Measurements from ENCODE around the gene SEPTIN2.

GRCh38 chr2:241282555-241282954, 33.2 kb upstream of the SEPTIN2 start:
- TF ChIP-seq, protein P1, sequence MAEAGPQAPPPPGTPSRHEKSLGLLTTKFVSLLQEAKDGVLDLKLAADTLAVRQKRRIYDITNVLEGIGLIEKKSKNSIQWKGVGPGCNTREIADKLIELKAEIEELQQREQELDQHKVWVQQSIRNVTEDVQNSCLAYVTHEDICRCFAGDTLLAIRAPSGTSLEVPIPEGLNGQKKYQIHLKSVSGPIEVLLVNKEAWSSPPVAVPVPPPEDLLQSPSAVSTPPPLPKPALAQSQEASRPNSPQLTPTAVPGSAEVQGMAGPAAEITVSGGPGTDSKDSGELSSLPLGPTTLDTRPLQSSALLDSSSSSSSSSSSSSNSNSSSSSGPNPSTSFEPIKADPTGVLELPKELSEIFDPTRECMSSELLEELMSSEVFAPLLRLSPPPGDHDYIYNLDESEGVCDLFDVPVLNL (CRISPR knock-in tag; IDR thresholded peaks at IDR 0.05; ENCODE audit: borderline replicate concordance, low read depth), result no peak
- TF ChIP-seq CREB1 (CRISPR knock-in tag; IDR thresholded peaks at IDR 0.05) (no peak), CTCF (IDR thresholded peaks at IDR 0.05) (no peak), TEAD4 (CRISPR knock-in tag; IDR thresholded peaks at IDR 0.05) (no peak), NFYB (CRISPR knock-in tag; conservative IDR thresholded peaks at IDR 0.05; ENCODE audit: low read depth) (no peak), E2F5 (CRISPR knock-in tag; IDR thresholded peaks at IDR 0.05) (no peak), MYBL2 (CRISPR knock-in tag; IDR thresholded peaks at IDR 0.05) (no peak)
- TF ChIP-seq, protein P2, sequence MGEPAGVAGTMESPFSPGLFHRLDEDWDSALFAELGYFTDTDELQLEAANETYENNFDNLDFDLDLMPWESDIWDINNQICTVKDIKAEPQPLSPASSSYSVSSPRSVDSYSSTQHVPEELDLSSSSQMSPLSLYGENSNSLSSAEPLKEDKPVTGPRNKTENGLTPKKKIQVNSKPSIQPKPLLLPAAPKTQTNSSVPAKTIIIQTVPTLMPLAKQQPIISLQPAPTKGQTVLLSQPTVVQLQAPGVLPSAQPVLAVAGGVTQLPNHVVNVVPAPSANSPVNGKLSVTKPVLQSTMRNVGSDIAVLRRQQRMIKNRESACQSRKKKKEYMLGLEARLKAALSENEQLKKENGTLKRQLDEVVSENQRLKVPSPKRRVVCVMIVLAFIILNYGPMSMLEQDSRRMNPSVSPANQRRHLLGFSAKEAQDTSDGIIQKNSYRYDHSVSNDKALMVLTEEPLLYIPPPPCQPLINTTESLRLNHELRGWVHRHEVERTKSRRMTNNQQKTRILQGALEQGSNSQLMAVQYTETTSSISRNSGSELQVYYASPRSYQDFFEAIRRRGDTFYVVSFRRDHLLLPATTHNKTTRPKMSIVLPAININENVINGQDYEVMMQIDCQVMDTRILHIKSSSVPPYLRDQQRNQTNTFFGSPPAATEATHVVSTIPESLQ (CRISPR knock-in tag; IDR thresholded peaks at IDR 0.05), result no peak
- TF ChIP-seq, protein P3, sequence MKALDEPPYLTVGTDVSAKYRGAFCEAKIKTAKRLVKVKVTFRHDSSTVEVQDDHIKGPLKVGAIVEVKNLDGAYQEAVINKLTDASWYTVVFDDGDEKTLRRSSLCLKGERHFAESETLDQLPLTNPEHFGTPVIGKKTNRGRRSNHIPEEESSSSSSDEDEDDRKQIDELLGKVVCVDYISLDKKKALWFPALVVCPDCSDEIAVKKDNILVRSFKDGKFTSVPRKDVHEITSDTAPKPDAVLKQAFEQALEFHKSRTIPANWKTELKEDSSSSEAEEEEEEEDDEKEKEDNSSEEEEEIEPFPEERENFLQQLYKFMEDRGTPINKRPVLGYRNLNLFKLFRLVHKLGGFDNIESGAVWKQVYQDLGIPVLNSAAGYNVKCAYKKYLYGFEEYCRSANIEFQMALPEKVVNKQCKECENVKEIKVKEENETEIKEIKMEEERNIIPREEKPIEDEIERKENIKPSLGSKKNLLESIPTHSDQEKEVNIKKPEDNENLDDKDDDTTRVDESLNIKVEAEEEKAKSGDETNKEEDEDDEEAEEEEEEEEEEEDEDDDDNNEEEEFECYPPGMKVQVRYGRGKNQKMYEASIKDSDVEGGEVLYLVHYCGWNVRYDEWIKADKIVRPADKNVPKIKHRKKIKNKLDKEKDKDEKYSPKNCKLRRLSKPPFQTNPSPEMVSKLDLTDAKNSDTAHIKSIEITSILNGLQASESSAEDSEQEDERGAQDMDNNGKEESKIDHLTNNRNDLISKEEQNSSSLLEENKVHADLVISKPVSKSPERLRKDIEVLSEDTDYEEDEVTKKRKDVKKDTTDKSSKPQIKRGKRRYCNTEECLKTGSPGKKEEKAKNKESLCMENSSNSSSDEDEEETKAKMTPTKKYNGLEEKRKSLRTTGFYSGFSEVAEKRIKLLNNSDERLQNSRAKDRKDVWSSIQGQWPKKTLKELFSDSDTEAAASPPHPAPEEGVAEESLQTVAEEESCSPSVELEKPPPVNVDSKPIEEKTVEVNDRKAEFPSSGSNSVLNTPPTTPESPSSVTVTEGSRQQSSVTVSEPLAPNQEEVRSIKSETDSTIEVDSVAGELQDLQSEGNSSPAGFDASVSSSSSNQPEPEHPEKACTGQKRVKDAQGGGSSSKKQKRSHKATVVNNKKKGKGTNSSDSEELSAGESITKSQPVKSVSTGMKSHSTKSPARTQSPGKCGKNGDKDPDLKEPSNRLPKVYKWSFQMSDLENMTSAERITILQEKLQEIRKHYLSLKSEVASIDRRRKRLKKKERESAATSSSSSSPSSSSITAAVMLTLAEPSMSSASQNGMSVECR (CRISPR knock-in tag; IDR thresholded peaks at IDR 0.05; ENCODE audit: borderline replicate concordance), result no peak
